HPDE6-E6E7 (cell line): ENCODE data around the gene SEMA4G.
A peak's percentile ranks its signal among the peaks of the same experiment; 100 is the strongest.

Experiments
- DNase-seq: peaks from one replicate; pipeline ENCODE4 v3.0.0; 2011; ENCODE audit warnings: missing footprints; ENCODE audit errors: extremely low spot score

SEMA4G gene

DNA sequence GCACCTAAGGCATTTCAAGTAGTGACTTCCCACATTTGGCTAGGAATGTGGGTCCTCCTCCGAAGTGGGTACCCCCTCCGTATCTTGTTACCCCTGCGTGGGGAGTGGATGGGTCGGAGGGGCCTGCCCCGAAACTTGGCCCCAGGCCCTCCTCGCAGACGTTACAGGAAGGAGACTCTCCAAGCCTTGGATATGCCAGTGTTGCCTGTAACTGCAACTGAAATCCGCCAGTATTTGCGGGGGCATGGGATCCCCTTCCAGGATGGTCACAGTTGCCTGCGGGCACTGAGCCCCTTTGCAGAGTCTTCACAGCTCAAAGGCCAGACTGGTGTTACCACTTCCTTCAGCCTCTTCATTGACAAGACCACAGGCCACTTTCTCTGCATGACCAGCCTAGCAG is 18.9 kb downstream of the SEMA4G start:
- DNase-seq = no peak

DNA sequence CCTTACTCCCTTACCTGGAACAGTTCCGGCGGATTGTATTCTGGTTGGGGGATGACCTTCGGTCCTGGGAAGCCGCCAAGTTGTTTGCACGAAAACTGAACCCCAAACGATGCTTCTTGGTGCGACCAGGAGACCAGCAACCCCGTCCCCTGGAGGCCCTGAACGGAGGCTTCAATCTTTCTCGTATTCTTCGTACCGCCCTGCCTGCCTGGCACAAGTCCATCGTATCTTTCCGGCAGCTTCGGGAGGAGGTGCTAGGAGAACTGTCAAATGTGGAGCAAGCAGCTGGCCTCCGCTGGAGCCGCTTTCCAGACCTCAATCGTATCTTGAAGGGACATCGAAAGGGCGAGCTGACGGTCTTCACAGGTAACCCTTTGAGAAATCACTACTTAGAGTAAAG is 19.8 kb downstream of the SEMA4G start:
- no peak for DNase-seq

DNA sequence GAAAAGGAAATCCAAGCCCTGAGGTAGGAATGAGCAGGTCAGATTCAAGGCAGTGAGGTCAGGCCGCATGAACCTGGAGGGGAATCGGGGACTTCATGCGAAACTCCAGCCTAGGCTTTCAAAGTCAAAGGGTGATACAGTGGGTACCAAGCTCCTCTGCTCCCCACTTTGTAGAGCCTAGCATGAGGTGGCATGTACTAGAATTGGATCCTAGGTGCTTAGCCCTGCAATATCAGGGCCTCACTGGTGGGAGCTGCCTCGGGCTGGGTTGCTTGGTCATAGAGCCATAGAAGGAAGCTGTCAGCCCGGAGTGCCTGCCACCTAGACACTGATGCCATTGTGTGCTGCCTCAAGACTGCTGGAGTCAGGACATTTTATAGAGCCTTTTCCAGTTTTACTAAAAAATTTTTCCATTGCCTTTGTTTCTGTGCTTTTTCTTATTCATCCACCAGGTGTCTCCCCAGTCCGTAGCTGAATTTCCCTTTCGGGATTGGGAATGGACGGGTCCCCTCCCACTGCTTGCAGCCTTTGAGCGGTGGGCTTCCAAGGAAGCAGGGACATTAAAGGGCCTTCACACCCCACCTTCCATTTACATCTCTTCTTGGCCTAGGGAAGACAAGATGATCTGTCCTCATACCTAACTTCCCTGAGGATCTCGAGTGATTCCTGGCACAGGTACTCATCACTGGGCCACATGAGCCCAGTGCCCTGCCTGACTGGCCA is 24.8 kb downstream of the SEMA4G start:
- DNase-seq = no peak

DNA sequence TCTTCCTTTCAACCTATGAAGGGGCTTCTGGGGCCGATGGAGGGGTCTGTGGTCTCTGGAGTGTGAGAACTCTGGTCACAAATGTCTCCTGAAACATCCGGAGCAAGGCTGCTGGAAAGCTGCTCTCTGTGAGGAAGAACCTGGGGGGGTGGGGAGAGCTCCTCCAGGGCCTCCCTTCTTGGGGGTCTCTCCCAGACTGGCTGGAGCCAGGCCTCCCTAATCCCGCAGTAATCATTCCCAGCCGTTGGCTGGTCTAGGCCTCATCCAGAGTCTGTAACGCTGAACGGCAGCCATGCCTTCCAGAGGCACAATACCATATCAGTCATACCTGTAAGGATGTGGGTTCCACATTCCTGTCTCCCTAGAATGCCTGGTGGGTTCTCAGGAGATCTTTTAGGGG is 25.9 kb downstream of the SEMA4G start:
- no peak for DNase-seq

DNA sequence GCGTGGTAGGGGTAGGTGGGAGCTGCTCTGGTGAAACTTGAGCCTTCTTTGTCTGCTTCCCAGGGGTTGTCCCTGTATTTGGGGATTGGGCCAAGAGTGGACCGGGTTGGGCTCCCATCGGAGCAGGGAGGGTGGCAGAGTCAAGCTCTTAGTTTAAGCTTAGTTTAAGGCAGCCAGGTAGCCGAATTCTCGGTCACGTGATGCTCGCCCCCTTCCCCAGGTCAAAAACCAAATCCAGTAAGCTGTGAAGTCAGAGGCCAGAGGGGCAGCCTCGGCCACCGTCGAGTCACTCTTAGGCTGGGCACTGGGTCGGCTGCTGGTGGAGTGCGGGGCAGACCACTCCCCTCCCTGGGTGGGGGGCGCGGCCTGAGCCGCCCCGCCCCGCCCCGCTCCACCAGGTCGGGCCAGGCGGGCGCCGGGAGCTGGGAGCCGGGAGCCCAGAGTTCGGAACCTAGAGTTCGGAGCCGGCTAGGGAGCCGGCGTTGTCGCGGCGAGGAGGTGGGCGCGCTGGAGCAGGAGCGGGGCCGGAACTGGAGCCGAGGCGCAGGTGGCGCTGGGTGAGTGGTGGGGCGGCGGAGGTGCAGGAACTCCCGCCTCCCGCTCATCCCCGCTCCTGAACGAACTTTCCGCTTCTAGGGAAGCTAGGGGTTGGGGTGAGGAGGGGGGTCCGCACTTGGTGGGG is 27.5 kb downstream of the SEMA4G start:
- no peak for DNase-seq

DNA sequence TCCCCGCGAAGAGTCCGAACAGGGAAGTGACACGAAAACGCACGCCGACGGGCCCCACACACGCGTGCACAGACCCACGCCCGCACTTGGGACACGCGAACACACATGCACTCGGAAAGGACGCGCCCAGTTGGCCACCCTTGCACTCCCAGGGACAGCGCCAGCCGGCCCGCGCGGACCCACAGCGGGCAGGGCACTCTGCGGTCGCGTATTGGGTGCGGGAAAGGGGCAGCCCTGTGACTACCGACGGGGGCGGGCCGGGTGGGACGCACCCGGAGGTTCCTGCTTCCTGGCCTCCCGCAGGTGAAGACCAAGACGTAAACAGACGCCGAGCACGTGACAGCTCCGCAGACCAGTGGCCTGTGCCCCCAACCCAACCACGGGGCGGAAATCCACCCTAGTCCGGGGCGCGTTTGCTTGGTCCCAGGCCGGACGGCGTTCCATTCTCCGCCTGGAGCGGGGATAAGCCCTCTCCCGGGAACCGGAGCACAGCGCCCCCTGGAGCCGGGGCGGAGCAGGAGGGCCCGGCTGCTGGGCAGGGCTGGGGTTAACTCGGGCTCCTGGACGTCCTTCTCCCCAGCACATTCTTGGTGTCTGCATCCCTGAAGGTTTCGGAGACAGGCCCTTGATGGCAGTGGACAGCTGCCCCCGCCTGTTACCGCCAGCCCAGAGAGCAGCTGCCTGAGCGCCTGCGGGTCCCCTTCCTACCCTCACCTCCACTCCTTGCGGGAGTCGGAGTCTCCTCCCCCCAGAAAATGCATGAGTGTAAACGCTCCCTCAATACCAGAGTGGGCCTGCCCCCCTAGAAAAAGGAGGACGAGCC is 28.3 kb downstream of the SEMA4G start:
- DNase-seq = peak; percentile 84

DNA sequence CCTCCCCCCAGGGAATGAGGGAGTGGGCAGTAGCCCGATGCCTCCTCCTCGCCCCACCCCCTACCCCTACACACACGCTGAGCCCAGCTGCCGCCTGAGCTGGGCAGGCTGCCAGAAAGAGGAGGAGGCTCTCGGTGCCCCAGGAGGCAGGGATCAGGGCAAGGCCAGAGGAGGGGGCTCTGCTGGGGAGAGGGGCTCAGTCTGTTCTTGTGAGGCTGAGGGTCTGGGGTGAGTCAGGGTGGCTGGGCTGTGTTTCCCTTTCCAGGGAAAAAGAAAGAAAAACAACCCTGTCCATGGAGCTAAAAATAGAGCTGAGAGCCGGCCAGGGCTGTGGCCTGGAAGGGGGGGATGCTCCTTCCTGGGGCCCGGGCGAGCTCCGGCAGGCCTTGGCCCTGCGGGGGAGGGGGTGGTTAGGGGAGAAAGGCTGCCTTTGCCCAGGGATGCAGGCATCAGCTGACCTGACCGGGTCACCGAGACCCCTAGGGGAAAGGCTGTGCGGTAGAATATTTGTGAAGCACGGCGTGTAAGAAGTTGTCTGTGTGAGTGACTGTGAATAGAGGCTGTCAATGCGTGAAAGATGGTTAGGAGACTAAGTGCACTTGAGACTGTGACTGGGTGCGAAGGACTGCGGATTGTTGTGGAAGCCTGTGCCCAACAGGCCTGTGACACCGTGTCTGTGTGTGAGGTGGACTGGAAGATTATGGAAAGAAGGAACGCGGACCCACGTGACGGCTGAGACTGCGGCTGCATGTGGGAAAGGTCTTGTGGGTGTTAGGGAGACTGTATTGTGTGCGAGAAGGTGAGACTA is 29.1 kb downstream of the SEMA4G start:
- DNase-seq = peak; percentile 89

DNA sequence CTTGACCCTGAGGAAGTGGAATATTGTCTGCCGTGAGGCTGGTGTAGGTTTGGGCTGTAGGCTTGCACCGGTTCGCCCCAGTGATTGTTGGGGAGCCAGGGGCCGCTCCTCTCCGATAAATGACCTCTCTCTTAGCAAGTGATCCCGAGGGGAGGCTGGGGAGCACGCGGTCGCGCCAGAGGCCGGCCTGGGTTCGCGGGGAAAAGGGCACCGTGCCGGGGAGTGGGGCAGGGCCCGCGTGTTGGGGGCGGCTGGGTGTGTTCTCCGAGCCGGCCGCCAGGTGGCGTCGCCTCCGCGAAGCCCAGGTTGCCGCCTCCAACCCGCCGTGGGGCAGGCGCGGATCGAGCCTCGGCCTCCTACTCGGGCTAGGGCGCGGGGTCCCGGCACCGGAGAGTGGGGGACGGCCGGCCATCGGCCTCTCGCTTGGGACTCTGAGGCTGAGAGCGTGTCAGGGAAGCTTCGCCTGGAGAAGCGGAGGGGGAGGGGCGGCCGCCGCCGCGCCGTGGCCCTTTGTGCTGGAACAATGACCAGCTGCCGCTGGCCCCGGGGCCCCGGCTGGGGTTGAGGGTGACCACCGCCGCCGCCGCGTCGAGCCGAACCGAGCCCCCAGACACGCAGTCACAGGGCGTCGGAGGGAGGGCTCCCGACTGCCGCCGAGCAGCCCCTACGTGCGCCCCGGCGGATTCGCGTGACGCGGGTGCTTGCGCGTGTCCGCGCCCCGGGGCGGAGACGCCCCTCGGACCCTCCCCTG is 29.9 kb downstream of the SEMA4G start:
- DNase-seq = peak; percentile 77

DNA sequence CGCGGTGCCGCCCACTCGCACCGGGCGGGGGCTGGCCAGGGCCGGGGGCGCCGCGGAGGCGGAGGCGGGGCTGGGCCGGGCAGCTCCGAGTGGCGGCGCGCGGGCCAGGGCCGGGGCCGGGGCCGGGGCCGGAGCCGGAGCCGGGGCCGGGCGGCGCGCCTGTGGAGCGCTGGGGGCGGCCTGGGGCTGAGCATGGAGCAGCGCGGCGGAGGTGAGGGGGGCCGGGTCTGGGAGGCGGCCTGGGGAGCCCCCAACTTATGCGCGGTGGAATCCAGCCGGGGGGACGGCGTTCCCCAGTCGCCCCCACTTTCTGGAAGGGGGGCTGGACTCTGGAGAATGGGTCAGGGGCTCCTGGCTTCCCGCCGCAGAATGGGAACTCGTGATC is 30.4 kb downstream of the SEMA4G start, which contains the start of gene LZTS2:
Gene LZTS2 (plus strand): TSS at position 67 of the 385 bp plus-strand sequence. CDS start 2,731 bp downstream, outside the sequence.
- no peak for DNase-seq

DNA sequence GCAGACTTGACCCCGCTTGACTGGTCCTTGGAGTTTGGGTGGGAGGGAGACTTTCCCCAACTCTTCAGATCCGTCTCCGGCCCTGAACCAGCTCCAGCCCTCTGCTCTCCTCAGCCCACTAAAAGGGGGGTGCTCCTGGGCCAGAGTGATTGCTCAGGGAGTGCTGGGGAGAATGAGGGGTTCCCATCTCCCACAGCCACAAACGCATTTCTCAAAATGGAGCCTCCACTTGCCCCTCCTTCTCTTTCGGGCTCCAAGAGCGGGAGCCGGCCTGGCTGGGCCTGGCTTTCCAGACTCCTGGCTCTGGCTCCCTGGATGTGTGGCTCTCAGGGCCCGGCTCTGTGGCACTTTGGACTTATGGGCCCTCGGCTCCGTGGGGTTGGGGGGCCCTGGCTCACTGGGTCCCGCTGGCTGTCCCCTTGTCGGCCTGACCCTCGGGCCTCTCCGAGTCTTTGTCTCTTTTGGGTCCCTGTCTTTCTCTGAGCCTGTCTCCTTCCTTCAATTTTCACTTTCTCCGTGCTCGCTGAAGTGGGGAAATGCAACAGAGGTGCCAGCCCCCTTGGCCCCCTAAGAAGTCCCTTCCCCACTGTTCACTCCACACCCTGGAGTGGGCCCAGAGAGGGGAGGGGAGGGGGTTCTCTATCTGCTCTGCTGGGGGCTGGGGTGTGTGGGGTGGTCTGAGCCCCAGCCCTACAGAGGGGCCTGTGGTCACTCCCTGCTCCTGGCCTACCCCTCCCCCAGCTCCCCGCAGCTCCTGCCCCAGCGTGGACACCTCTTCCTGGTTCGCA is 31.0 kb downstream of the SEMA4G start:
- no peak for DNase-seq

DNA sequence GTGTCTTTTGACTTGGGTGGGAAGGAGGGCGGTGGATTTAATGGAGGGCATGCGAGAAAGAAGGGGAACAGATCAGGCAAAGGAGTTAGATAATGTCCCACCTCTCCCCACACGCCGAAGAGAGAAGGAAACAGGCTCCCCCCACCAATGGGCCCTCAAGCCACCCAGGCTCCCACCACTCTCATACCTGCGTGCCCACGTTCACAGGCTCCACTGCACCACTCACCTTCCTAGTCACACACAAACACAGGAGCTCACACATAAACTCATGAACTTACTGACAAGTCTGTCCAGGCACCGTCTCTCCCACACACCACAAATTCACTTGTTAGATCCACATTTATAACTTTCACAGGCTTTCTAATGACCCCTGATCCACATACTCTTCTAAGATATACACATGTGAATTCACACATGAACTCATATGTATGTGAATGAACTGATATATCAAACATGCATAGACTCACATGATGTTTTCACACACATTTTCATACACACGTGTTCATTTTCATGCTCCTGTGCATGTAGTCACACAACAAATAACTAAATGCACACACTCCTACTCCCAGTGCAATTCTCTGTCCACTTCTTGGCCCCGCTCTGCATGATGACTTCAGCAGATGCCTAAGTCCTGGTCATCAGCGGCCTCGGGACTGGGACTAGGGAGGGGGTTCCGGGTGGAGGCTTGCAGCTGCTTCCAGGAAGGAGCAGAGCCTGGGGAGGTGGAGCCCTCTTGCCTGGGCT is 31.8 kb downstream of the SEMA4G start:
- no peak for DNase-seq

DNA sequence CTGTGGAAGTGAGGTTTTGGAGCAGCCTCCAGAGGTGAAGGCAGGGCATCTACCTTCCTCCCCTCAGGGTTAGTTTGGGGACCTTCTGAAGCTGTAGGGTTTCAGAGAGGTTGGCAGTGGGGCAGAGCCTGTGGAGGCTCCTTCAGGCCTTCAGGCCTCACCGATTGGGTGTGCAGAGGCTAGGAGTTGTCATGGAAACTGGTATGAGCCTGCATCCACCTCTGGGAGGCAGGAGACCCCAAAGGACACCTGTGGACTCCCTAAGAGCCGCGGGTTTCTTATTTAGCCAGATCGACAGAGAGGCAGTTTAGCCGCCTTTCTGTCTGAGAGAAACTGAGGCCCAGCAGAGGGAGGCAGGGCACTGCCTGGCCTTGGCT is 32.3 kb downstream of the SEMA4G start:
- no peak for DNase-seq

DNA sequence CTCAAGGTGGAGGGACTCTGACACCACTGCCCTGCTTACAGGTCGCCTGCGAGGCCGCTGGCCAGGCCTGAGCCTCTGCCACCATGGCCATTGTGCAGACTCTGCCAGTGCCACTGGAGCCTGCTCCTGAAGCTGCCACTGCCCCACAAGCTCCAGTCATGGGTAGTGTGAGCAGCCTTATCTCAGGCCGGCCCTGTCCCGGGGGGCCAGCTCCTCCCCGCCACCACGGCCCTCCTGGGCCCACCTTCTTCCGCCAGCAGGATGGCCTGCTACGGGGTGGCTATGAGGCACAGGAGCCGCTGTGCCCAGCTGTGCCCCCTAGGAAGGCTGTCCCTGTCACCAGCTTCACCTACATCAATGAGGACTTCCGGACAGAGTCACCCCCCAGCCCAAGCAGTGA is 33.2 kb downstream of the SEMA4G start:
- no peak for DNase-seq

DNA sequence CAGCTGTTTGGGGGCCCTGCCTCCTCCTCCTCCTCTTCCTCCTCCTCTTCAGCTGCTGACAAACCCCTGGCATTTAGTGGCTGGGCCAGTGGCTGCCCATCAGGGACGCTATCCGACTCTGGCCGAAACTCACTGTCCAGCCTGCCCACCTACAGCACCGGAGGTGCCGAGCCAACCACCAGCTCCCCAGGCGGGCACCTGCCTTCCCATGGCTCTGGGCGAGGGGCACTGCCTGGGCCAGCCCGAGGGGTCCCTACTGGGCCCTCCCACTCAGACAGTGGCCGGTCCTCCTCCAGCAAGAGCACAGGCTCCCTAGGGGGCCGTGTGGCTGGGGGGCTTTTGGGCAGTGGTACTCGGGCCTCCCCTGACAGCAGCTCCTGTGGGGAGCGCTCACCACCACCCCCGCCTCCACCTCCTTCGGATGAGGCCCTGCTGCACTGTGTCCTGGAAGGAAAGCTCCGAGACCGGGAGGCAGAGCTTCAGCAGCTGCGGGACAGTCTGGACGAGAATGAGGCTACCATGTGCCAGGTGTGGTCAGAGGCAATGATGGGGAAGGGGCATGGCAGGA is 34.4 kb downstream of the SEMA4G start:
- DNase-seq = no peak

DNA sequence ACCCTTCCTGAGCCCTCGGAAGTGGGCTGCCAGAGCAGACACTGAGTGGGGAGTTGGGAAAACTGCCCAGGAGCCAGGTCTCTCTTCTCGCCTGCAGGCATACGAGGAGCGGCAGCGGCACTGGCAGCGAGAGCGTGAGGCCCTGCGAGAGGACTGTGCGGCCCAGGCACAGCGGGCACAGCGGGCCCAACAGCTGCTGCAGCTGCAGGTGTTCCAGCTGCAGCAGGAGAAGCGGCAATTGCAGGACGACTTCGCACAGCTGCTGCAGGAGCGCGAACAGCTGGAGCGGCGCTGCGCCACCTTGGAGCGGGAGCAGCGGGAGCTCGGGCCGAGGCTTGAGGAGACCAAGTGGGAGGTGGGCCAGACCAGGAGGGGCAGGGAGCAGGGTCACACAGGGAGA is 36.1 kb downstream of the SEMA4G start:
- no peak for DNase-seq

DNA sequence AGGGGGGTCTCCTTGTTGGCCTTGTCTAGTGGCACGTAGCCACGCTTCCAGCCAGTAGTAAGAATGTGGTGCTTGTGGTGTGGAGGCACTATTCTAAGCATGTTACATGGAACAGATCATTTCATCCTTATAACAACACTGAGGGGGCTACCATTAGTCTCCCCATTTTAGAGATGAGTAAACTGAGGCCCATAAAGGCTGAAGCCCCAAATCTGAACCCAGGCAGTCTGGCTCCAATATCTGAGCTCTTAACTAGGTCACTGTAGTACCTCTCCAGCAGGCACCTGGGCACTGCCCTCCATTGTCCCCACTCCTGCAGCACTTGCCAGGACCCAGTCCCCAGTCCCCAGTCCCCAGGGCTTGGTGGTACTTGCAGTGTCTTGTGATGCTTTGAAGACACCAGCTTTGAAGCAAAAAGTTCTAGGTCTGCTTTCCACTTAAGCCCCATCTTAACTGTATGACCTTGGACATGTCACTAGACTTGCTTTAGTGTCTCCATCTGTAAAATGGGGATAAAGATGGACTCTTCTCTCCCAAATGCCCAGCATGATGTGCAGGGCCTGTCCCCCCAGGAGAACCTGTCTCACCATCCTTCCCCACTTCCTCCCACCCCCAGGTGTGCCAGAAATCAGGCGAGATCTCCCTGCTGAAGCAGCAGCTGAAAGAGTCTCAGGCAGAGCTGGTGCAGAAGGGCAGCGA is 36.7 kb downstream of the SEMA4G start:
- no peak for DNase-seq

DNA sequence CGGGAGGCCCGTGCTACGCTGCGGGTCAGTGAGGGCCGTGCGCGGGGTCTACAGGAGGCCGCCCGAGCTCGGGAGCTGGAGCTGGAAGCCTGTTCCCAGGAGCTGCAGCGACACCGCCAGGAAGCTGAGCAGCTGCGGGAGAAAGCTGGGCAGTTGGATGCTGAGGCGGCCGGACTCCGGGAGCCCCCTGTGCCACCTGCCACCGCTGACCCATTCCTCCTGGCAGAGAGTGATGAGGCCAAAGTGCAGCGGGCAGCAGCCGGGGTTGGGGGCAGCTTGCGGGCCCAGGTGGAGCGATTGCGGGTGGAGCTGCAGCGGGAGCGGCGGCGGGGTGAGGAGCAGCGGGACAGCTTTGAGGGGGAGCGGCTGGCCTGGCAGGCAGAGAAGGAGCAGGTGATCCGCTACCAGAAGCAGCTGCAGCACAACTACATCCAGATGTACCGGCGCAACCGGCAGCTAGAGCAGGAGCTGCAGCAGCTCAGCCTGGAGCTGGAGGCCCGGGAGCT is 37.3 kb downstream of the SEMA4G start:
- DNase-seq = no peak

DNA sequence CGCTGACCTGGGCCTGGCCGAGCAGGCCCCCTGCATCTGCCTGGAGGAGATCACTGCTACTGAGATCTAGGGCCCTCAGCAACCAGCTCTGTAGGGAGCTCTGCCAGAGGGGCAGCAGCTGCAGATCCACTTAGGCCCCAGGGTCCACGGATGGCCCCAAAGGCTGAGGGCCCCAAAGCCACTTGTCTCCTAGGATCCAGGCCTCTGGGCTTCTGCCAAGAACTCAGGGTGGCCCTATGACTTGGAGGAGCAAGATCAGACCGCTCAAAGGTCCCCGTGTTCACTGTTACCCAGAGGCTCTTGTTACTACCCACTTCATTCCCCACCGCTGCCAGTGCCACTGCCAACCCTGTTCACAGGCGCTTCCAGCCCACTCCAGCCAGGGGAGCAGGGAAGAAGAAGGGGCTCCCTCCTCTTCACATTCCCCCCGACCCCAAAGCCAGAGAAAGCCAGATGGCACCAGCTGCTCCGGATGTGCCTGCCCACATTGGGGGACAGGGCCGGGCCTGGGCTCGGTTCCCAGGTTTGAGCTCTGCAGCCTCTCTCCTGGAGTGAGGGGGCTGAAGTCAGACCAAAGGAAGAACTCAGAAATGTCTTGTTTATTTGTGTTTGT is 37.9 kb downstream of the SEMA4G start:
- no peak for DNase-seq
